ENCODE data around the gene LENG8.
"Not testable (repeated sequence)": the region's sequence is repeated elsewhere in the genome, so short reads cannot be mapped to it uniquely, and the experiment has no call there.

The LENG8 gene

GRCh38 chr19:54444737-54445136 lies 4.3 kb upstream of the LENG8 start:
- DNase-seq = no peak

GRCh38 chr19:54446349-54446748 lies 2.6 kb upstream of the LENG8 start:
- DNase-seq = not testable (repeated sequence)

DNA sequence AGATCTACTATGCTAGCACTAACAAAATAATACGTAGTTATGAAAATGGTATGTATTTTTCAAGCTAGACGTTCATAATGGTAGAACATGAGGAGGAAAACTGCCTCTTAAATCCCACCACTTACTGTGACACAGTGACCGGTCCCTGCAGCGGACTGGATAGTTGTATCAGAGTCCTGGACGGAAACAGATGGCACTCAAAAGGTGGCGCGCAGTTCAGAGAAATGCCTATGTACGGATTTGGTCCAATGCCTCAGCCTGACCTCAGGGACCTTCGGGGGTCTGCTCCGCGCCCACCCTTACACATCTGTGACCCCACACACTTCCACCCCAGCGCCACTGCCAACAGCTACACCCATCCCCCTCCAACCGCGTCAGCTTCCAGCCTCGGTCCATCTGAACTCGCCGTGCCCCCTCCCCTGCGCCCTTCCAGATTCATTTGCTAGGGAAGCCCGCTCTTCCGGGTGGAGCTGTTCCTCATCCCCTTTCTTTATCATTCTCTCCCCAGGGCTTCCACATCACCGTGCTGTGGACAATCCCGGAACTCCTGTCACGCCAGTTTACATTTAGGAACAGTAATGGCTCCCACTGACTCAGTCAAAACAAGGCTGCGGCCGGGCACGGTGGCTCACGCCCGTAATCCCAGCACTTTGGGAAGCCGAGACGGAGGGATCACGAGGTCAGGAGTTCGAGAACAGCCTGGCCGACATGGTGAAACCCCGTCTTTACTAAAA lies 792 bp upstream of the LENG8 start:
- DNase-seq = no peak

DNA sequence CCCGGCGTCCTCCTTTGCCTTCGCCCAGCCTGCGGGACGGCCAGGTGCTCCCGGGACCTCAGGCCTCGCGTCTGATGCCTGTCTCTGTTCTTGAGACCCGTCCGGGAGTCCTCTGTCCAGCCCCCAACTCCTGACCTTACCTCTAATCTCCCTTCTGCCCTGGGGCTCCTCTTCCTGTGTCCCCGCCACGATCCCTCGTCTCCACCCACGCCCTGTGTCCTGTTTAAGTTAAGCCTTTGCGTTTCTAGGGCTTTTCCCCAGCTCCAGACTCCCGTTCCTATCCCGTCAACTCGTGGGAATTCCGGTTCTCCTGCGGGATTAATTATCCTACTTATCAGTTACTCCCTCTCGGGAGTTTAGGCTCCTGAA lies 686 bp downstream of the LENG8 start:
- no peak for DNase-seq

DNA sequence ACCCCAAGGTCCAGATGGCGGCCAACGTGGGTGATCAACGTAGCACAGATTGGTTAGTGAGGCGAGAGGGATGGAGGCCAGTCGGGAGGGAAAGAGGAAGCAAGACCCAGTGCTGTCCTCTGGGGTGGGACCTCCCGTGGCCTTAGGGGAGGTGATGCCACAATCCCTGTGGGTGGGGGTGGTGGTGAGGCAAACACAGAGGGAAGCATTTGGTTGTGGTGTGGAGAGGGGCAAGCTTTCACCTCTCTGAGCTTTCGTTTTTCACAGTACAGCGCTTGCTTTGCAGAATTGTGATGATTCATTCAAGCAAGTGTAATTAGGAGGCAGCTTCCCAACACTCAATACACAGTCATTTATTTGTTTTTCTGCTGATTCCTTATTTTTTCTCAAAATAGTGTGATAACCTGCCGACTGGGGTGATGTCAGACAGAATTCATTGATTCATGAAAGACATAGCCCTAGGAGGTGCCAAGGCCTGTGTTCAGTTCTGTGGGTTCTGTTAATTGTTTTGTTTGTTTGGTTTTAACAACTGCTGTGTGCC lies 2.4 kb downstream of the LENG8 start:
- no peak for DNase-seq

- no peak for DNase-seq
These were observed 3.0 kb downstream of the LENG8 start for GRCh38 chr19:54451997-54452396.

GRCh38 chr19:54452626-54453025 lies 3.6 kb downstream of the LENG8 start:
- DNase-seq = no peak

- no peak for DNase-seq
These were observed 5.2 kb downstream of the LENG8 start for GRCh38 chr19:54453921-54454780.

DNA sequence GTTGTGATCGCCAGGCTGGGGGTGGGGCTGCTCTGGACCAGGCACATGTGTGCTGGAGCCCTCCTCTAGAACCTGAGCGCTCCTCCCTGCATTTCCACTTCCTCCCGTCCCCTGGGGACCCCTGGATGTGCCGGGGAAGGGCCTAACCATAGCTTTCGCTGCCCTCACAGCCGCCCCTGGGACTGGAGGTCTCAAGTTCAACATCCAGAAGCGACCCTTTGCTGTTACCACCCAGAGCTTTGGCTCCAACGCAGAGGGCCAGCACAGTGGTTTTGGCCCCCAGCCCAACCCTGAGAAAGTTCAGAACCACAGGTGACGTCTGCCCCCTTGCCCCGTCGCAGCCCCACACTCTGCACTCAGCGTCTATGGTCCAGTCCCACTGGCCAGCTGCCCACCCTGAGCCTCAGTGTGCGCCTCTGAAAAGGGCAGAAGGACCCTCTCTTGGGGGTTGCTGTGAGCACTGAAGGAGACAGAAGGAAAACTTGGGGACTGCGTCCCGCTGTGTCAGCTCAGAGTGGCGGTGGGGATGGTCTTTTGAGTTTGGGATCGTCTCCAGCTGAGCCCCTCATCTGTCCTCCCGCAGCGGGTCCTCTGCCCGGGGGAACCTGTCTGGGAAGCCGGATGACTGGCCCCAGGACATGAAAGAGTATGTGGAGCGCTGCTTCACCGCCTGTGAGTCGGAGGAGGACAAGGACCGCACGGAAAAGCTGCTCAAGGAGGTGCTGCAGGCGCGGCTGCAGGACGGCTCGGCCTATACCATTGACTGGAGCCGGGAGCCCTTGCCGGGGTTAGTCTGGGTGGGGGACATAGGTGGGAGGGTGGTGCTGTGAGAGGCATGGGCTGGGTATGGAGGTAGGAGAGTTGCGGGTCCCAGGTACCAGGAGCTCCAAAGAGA lies 6.0 kb downstream of the LENG8 start:
- DNase-seq = no peak

DNA sequence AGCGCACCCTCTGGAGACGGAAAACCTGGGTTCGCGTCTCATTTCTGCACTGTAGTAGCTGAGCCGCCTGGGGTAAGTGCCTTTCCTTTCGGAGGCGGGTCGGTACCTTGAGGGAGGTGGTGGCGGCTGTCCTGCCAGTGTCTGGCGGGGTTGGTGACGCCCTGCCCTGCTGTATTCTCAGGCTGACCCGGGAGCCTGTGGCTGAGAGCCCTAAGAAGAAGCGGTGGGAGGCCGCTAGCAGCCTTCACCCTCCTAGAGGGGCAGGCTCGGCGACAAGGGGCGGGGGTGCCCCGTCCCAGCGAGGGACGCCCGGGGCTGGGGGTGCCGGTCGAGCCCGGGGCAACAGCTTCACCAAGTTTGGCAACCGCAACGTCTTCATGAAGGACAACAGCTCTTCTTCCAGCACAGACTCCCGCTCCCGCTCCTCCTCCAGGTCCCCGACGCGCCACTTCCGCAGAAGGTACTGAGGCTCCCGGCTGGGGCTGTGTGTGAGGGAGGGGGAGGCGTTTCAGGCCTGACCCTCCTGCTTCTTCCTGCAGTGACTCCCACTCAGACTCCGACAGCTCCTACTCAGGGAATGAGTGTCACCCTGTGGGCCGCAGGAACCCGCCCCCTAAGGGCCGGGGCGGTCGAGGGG lies 6.9 kb downstream of the LENG8 start:
- no peak for DNase-seq

DNA sequence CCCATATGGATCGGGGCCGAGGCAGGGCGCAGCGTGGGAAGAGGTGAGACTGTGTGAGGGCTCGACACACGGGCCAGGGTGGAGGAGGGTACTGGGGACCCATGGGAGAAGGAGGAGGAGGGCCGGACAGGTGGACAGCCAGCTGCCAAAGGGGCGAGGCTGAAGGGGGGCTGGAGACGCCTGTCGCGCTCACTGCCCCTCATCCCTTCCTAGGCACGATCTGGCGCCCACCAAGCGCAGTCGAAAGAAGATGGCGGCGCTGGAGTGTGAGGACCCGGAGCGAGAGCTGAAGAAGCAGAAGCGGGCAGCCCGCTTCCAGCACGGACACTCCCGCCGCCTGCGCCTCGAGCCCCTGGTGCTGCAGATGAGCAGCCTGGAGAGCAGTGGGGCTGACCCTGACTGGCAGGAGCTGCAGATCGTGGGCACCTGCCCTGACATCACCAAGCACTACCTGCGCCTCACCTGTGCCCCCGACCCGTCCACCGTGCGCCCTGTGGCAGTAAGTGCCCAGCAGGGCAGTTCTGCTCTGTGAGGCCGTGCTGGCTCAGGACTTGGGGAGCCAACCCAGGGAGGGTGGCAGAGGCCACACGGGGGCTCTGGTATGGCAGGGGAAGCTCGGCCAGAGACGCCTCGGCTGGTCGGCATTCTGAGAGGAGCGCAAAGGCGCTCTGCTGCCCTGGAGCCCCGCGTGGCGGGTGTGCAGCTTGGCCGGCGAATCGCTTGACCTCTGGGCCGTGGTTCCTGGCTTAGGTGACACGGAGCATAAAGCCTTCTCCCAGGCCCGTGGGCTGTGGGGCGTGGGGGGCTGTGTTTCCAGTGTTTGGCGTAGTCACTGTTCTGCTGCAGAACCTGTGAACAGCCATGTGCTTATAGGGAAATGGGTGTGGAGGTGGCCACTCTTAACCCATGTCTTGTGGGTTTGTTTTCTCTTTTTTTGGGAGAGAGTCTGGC lies 7.7 kb downstream of the LENG8 start:
- no peak for DNase-seq

DNA sequence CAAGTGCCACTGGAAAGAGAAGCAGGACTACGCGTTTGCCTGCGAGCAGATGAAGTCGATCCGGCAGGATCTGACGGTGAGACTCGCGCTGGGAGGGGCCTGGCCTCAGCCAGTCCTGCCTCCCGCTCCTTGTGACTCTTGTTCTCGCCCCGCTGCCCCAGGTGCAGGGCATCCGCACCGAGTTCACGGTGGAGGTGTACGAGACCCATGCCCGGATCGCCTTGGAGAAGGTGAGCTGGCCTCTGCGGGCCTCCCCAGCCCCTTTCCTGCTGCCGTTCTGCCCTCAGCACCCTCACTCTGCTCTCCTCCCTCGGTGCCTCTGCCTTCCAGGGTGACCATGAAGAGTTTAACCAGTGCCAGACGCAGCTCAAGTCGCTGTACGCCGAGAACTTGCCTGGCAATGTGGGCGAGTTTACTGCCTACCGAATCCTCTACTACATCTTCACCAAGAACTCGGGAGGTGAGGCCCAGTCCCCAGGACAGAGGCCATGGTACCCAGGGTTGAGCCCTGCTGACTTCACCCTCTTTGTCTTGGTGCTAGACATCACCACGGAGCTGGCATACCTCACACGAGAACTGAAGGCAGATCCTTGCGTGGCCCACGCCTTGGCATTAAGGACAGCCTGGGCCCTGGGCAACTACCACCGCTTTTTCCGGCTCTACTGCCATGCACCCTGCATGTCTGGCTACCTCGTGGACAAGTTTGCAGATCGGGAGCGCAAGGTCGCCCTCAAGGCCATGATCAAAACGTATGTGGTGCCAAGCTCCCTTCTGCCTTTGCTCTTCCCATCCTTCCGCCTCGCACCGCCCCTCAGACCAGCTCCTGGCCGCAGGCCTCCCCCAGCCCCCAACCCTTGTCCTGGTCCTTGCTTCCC lies 9.0 kb downstream of the LENG8 start:
- DNase-seq = no peak

DNA sequence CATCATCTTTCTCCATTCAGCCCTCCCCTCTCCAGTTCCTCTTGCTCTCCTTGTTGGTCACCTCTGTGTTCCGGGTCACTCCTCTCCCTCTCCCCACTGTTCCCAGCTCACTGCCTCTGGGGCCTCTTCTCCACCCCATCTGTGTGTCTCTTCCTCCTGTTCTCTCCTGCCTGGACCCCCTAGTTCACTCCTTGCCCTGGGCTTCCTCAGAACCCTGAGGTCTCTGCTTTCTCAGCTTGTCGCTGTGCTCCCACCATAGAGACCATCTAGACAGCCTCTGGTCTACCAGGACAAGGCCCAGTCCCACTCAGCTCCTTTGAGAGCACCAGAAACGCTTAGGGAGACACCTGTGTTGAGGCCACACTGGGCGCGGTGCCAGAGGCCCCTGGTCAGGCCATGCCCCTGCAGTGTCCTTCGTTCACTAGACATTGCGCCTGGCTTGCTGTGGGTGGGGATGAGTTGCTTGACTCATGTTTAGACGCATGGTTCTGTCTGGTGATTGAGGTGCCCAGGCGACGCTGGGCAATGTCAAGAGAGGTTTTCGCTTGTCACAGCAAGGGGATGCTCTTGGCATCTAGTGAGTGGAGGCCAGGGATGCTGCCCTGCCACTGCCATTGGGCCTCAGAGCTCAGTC lies 9.8 kb downstream of the LENG8 start:
- no peak for DNase-seq

GRCh38 chr19:54459282-54460229 lies 10.6 kb downstream of the LENG8 start:
- DNase-seq = no peak

- DNase-seq = no peak
These were observed 11.4 kb downstream of the LENG8 start for GRCh38 chr19:54460230-54461005.

GRCh38 chr19:54461210-54461609 lies 12.2 kb downstream of the LENG8 start:
- no peak for DNase-seq

GRCh38 chr19:54461613-54462012 lies 12.6 kb downstream of the LENG8 start:
- DNase-seq = no peak

Data from SHP77 treated with DMSO at 0.1 percent for 48 hours (cell line).